ENCODE results near the gene ORC5.

- no peak for TF ChIP-seq CTCF (optimal IDR thresholded peaks at IDR 0.05 in 1 of 3, IDR thresholded peaks at IDR 0.05 in 1 of 3, conservative IDR thresholded peaks at IDR 0.05 in 1 of 3; ENCODE audit: extremely low read depth in 1 of 3, insufficient read depth in 2 of 3, low read length in 3 of 3)
- TF ChIP-seq EZH2 (IDR thresholded peaks at IDR 0.05; ENCODE audit: low read length) = no peak
Measured at GRCh38 chr7:104111271-104111670, 96.5 kb downstream of the ORC5 start.

Data from keratinocyte (primary cell).